Activated CD4-positive, alpha-beta T cell treated with anti-CD3 and anti-CD28 coated beads for 36 hours (primary cell): ENCODE measurements around the gene INSM1. TPM values are rescaled to one million over a fixed set of nuclear protein-coding genes. Genes with fewer than 3 reads are reported as not detected.

Source experiments
- ATAC-seq: fragments of 200-7000 bp; cut with Tn5 transposase; one replicate; pipeline ENCODE4 v1.10.0; 2021; ENCODE audit warnings: mild to moderate bottlenecking, moderate library complexity
- CTCF ChIA-PET: fragments of 350-600 bp; sonication (Branson Sonifier 250); formaldehyde crosslinking; loops from one replicate; lab custom pipeline; 2021; ENCODE audit warnings: antibody characterized with exemption; lab: Charles Lee
- POLR2A ChIA-PET: fragments of 350-600 bp; sonication (Branson Sonifier 250); formaldehyde crosslinking; loops from one replicate; lab custom pipeline; 2021; ENCODE audit warnings: antibody characterized with exemption, inconsistent platforms; lab: Charles Lee
- DNase-seq: peaks from one replicate; pipeline ENCODE4 v3.0.0-alpha.2; 2020
- H3K27ac Mint-ChIP-seq: one replicate; pipeline ENCODE4 v1.8.0; 2021; ENCODE audit warnings: mixed read lengths
- H3K27me3 Mint-ChIP-seq: one replicate; pipeline ENCODE4 v1.8.0; 2021; ENCODE audit warnings: mixed read lengths
- H3K36me3 Mint-ChIP-seq: one replicate; pipeline ENCODE4 v1.8.0; 2021; ENCODE audit warnings: low read depth, mixed read lengths
- H3K4me1 Mint-ChIP-seq: one replicate; pipeline ENCODE4 v1.8.0; 2021; ENCODE audit warnings: mixed read lengths
- H3K4me3 Mint-ChIP-seq: one replicate; pipeline ENCODE4 v1.8.0; 2021; ENCODE audit warnings: mild to moderate bottlenecking, moderate library complexity, mixed read lengths
- H3K9me3 Mint-ChIP-seq: one replicate; pipeline ENCODE4 v1.8.0; 2021; ENCODE audit warnings: low read depth, mixed read lengths
- intact Hi-C, 2 experiments: fragments of 100-400 bp; cut with DNase I in 1 of 2; cut with micrococcal nuclease in 1 of 2; formaldehyde crosslinking; loops; one replicate each; pipeline versions ENCODE4 v1.14.2 to v1.15.1; 2022 to 2024; cut with DNase I, micrococcal nuclease
- total RNA-seq, 2 experiments: library from RNA; stranded (reverse); gene quantifications; one replicate each; pipeline ENCODE4 v1.2.3, GENCODE V29; 2021

Gene INSM1
- total RNA-seq, 2 experiments from 2014 or later, result 6.1 to 6.8 TPM

DNA sequence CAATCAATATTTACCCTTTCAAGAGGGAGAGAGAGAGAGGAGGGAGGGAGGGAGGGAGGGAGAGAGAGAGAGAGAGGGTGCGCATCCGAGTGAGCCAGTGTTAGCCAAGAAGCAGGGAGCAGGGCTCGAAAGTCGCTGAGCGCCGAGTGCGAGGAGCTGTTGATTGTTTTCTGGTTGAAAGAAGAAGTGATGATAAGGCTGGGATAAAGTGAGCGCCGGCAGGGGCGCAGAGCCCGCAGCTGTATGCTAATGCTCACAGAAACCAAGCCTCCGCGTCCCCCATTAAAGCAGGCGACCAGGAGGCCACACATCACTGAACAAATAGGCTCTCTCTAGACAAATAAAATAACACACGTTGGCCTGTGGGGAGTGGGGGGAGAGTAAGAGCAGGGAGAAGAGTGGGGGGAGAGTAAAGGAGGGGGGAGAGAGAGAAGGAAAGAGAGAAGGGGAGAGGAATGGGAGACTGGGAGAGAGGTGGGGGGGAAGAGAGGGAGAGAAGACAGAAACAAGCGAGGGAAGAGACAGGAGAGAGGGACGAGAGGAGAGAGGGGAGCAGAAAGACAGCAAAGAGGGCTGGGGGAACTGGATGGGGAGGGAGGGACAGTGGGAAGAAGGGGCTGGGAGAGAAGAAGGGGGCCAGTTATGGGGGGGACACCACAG is 5.0 kb upstream of the INSM1 start:
- intact Hi-C loops, result loop anchor here (5.0 to 10.0 kb wide), 6 partner anchors 281 to 1152 kb away; partner anchors contain the start of genes NKX2-2 (in 2 of the 2), LINC00237 (in 1 of the 2), NKX2-4 (in 1 of the 2) and XRN2 (in 1 of the 2)
- no peak for ATAC-seq
- DNase-seq, result peak; percentile 45
- Mint-ChIP-seq H3K4me3 (peak overlapping the region; percentile 43), H3K36me3 (no peaks in the 10 kb centered on the region), H3K27ac (no peak overlapping the region), H3K4me1 (peaks cover 36% of the 10 kb centered on the region), H3K9me3 (no peaks in the 10 kb centered on the region), H3K27me3 (peaks cover 61% of the 10 kb centered on the region)
- ChIA-PET CTCF (interaction anchor here (0.6 kb wide), 1 partner anchor 353 kb away, joined by 4 read pairs; no protein-coding TSS in a partner anchor), POLR2A (no interaction called here)

DNA sequence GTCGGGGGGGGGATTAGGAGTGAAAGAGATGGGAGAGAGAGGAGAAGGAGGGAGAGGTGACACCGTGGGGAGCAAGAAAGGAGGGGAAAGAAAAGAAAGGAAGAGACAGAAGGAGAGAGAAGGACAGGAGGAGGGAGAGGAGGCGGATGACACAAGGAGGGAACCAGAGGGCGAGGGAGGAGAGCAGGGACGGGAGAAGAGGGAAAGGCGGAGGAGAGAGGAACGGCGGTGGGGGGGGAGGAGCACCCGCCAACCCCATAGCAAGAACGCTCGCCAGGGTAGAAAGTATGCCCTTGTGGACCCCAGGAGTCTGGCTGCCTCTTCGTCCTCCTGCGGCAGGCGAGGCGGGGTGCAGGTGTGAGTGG is 4.5 kb upstream of the INSM1 start:
- ChIA-PET POLR2A (no interaction called here), CTCF (interaction anchor here (0.6 kb wide), 1 partner anchor 354 kb away, joined by 4 read pairs; no protein-coding TSS in a partner anchor)
- Mint-ChIP-seq H3K4me1 (peaks cover 36% of the 10 kb centered on the region), H3K27me3 (peaks cover 61% of the 10 kb centered on the region), H3K4me3 (peak overlapping the region; percentile 43), H3K36me3 (no peaks in the 10 kb centered on the region), H3K9me3 (no peaks in the 10 kb centered on the region), H3K27ac (no peak overlapping the region)
- no peak for ATAC-seq
- intact Hi-C loops, result loop anchor here (5.0 to 10.0 kb wide), 6 partner anchors 281 to 1151 kb away; partner anchors contain the start of genes NKX2-2 (in 2 of the 2), LINC00237 (in 1 of the 2), NKX2-4 (in 1 of the 2) and XRN2 (in 1 of the 2)
- no peak for DNase-seq

DNA sequence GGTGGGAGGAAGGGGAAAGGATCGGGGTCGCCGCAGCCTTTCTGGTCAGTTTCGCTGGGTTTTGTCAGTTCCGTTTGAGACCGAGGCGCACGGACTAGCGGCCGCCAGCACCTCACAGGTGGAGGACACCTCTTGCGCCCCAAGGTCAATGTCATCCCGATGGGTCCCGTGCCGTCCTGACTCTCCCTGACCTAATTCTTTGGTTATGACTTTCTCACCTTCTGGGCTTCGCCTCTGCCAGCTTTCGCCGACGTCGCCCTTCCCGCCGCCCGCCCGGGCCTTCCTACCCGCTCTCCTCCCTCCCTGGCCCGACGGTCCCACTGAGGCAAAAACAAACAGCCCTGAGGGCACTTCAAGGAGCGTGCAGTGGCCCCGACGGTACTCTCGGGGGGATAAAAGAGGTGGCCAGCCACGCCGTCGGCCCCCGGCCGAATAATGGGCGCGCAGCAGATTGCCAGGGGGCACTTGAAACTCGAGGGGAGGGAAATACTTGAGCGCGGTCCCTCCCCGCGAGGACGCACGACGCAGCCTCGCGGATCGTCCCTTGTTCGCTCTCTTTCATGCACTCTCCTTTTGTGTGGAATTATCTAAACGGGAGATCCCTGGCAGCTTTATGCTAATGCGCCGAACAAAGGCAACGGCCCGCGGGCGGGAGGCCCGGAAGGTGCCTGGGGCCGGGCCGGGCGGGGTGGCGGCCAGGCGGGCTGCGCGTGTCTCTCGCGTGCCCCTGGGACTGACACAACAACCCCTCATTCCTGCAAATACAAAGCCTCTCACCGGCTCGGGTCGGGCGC is 3.9 kb upstream of the INSM1 start:
- Mint-ChIP-seq H3K4me1 (peaks cover 36% of the 10 kb centered on the region), H3K27ac (no peak overlapping the region), H3K4me3 (peak overlapping the region; percentile 43), H3K27me3 (peaks cover 61% of the 10 kb centered on the region), H3K9me3 (no peaks in the 10 kb centered on the region), H3K36me3 (no peaks in the 10 kb centered on the region)
- ChIA-PET CTCF (no interaction called here), POLR2A (no interaction called here)
- intact Hi-C loops, result loop anchor here (2.0 to 10.0 kb wide), 8 partner anchors 49 to 1151 kb away; partner anchors contain the start of genes NKX2-2 (in 2 of the 2), LINC00237 (in 1 of the 2), NKX2-4 (in 1 of the 2) and XRN2 (in 1 of the 2)
- no peak for ATAC-seq
- peak; percentile 43 for DNase-seq

DNA sequence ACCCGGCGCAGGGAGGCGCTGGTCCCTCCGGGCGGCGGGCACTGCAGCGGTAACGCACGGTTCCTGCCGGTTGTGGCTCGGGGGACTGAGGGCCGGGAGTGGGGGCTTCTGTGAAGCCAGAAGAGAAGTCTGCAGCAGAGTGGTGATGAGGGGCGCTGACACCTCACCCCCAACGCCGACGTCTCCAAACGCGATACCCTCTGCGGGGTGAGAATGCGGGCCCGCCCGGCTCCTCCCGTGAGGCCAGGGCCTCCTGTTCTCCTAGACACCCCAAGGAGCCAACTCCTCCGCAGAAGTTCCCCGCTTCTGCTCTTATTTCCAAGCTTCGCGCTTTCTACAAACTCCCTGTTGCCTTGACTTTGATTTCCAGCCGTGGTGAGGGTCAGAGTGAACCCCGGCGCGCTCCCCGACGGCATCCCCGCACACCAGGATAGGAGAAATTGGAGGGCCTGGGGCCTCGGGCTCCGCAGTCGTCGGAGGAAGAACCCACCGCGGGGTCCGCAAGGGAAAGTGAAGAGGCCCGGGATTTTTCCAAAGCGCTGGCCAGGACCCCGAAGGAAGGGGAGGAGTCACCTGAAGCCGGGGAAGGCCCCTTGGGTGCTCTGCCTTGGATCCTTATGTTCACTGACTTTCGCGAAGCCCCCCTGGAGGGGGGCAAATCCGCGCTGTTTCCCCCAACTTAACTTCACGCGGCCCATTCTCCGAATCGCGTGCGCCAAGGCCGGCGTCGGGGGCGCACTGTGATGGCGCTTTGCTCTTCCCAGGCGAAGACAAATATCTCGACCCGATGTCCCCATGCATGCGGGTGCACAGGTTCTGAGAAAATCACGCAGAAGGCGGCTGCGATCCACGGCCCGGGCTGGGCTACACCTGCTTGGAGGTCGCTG is 3.1 kb upstream of the INSM1 start:
- CTCF ChIA-PET, result no interaction called here
- no peak for DNase-seq
- Mint-ChIP-seq H3K4me3 (peak overlapping the region; percentile 51), H3K9me3 (no peaks in the 10 kb centered on the region), H3K27me3 (peaks cover 61% of the 10 kb centered on the region), H3K36me3 (peaks cover under 1% of the 10 kb centered on the region), H3K27ac (peak overlapping the region; percentile 40), H3K4me1 (peaks cover 34% of the 10 kb centered on the region)
- no peak for ATAC-seq
- intact Hi-C loops, result loop anchor here (2.0 to 10.0 kb wide), 11 partner anchors 48 to 1150 kb away; partner anchors contain the start of genes NKX2-2 (in 2 of the 2), LINC00237 (in 1 of the 2), NKX2-4 (in 1 of the 2) and RALGAPA2 (in 1 of the 2)
- POLR2A ChIA-PET, result no interaction called here

DNA sequence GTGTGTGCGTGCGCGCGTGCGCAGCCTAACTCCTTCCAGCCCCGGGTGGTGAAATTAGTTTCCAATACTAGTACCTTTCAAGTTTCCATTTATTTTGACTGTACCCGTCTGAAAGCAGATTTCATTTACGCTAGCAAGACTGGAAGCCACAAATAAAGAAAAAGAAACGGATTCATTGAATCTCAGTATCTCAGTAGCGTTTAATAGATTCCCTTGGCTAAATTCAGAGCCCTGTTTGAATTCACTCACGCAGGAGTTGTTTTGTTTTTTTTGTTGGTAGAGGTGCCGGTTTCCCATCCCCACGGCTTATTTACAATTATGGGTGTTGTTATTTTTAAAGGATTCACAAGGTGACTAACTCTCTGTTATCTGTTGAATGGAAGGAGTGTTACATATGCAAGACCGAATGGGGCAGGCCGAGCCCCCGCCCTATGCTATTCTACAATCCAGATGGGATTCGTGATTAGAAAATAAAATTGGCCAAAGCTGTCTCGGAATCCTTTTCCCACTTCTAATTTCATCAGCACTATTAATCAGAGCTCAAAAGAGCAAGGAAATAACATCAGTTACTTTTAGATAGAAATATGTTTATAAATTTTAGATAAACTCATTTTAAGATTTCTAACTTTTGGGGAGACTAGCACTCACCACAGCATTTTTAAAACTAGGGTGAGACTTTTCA is 2.3 kb upstream of the INSM1 start:
- intact Hi-C loops, result loop anchor here (2.0 to 10.0 kb wide), 8 partner anchors 47 to 1149 kb away; partner anchors contain the start of genes LINC00237 (in 1 of the 2), NKX2-2 (in 1 of the 2), RALGAPA2 (in 1 of the 2) and XRN2 (in 1 of the 2)
- ChIA-PET POLR2A (no interaction called here), CTCF (no interaction called here)
- H3K36me3 Mint-ChIP-seq, result peaks cover 3% of the 10 kb centered on the region
- peak; percentile 62 for DNase-seq
- H3K27me3 Mint-ChIP-seq, result peaks cover 61% of the 10 kb centered on the region
- H3K27ac Mint-ChIP-seq, result peak overlapping the region; percentile 40
- peak overlapping the region; percentile 38 for H3K4me3 Mint-ChIP-seq
- H3K9me3 Mint-ChIP-seq, result no peaks in the 10 kb centered on the region
- ATAC-seq, result peak; percentile 28
- peaks cover 30% of the 10 kb centered on the region for H3K4me1 Mint-ChIP-seq

DNA sequence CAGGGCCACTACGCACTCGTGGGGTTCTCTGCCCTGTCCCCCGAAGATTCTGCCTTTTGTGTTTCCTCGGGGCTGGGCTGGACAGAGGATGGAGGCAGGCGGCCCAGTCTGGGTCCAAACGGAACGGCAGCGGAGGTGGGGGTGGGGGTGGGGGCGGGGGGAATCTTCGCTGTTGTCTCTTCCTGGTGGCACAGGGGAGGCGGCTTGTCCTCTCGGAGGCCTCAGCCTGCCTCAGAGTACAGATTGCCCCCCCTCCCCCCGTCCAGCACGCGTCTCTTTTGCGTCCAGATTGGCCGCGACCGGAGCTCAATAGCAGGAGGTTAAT is 1.4 kb upstream of the INSM1 start:
- Mint-ChIP-seq H3K27ac (no peak overlapping the region), H3K36me3 (peaks cover 4% of the 10 kb centered on the region), H3K27me3 (peaks cover 58% of the 10 kb centered on the region), H3K4me3 (peak overlapping the region; percentile 23), H3K4me1 (peaks cover 25% of the 10 kb centered on the region), H3K9me3 (no peaks in the 10 kb centered on the region)
- ChIA-PET POLR2A (interaction anchor here (0.6 kb wide), 1 partner anchor 122 kb away, joined by 3 read pairs; no protein-coding TSS in a partner anchor), CTCF (interaction anchor here (0.6 kb wide), 1 partner anchor 34 kb away, joined by 3 read pairs; no protein-coding TSS in a partner anchor)
- ATAC-seq (no peak), DNase-seq (no peak)
- intact Hi-C loops, result loop anchor here (5.0 to 10.0 kb wide), 6 partner anchors 121 to 1148 kb away; partner anchors contain the start of genes LINC00237 (in 1 of the 2), NKX2-2 (in 1 of the 2), RALGAPA2 (in 1 of the 2) and XRN2 (in 1 of the 2)

DNA sequence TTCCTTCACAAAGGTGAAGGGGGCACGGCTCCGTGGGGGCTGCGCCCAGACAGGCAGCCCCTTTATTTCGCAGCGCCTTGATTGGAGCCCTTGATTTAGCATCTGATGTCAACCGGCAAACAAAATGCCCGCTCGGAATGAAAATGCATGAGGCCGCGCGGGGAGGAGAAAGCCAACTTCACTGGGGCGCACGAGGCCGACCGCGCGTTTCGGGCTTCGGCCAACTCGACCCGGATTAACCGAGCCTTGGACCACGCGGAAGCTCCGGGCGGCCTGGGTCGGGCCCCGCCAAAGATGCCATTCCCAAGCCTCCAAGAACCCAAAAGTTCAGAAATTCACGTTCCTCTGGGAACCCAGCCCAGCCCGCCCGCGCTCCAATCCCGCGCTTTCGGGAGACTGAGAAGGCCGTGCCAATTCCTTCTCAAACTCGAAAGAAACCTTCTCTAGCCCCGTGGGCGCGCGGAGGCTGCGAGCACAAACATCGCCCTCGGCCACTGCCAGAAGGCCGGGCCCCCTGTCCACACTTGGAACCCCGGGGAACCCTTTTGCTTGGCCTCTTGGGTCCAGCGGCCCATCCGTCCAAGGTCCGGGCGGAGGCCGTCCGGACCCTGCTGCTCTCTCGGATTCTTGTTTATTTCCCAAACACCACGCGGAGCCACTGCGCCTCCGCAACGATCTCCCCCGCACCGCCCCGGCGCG is 879 bp upstream of the INSM1 start:
- Mint-ChIP-seq H3K27ac (no peak overlapping the region), H3K27me3 (peaks cover 60% of the 10 kb centered on the region), H3K4me3 (peak overlapping the region; percentile 66), H3K9me3 (no peaks in the 10 kb centered on the region), H3K36me3 (peaks cover 5% of the 10 kb centered on the region), H3K4me1 (peaks cover 26% of the 10 kb centered on the region)
- no peak for ATAC-seq
- CTCF ChIA-PET, result interaction anchor here (0.6 to 0.7 kb wide), 2 partner anchors 35 to 1060 kb away, joined by 3 to 4 read pairs; no protein-coding TSS in a partner anchor
- POLR2A ChIA-PET, result interaction anchor here (0.6 kb wide), 1 partner anchor 122 kb away, joined by 3 read pairs; no protein-coding TSS in a partner anchor
- DNase-seq, result peak; percentile 39
- intact Hi-C loops, result loop anchor here (5.0 to 10.0 kb wide), 6 partner anchors 120 to 1148 kb away; partner anchors contain the start of genes LINC00237 (in 1 of the 2), NKX2-2 (in 1 of the 2), RALGAPA2 (in 1 of the 2) and XRN2 (in 1 of the 2)

DNA sequence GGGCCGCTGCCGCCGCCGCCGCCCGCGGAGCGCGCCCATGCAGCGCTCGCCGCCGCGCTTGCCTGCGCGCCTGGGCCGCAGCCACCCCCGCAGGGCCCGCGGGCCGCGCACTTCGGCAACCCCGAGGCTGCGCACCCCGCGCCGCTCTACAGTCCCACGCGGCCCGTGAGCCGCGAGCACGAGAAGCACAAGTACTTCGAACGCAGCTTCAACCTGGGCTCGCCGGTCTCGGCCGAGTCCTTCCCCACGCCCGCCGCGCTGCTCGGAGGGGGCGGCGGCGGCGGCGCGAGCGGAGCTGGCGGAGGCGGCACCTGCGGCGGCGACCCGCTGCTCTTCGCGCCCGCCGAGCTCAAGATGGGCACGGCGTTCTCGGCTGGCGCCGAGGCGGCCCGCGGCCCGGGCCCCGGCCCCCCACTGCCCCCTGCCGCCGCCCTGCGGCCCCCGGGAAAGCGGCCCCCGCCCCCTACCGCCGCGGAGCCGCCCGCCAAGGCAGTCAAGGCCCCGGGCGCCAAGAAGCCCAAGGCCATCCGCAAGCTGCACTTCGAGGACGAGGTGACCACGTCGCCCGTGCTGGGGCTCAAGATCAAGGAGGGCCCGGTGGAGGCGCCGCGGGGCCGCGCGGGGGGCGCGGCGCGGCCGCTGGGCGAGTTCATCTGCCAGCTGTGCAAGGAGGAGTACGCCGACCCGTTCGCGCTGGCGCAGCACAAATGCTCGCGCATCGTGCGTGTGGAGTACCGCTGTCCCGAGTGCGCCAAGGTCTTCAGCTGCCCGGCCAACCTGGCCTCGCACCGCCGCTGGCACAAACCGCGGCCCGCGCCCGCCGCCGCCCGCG is 730 bp downstream of the INSM1 start:
- no peaks in the 10 kb centered on the region for H3K9me3 Mint-ChIP-seq
- POLR2A ChIA-PET, result interaction anchor here (0.6 to 1.4 kb wide), 2 partner anchors 123 to 129 kb away, joined by 3 to 11 read pairs; no protein-coding TSS in a partner anchor
- DNase-seq (peak; percentile 41), ATAC-seq (peak; percentile 23)
- peaks cover 29% of the 10 kb centered on the region for H3K4me1 Mint-ChIP-seq
- H3K27ac Mint-ChIP-seq, result no peak overlapping the region
- H3K36me3 Mint-ChIP-seq, result peaks cover 5% of the 10 kb centered on the region
- peaks cover 56% of the 10 kb centered on the region for H3K27me3 Mint-ChIP-seq
- H3K4me3 Mint-ChIP-seq, result peak overlapping the region; percentile 33
- intact Hi-C loops, result loop anchor here (2.0 to 10.0 kb wide), 7 partner anchors 119 to 1146 kb away; partner anchors contain the start of genes LINC00237 (in 1 of the 2), NKX2-2 (in 1 of the 2), RALGAPA2 (in 1 of the 2) and XRN2 (in 1 of the 2)
- CTCF ChIA-PET, result interaction anchor here (1.0 kb wide), 1 partner anchor 9 kb away, joined by 3 read pairs; no protein-coding TSS in a partner anchor
